ENCODE measurements around the gene KCNK10.

The KCNK10 gene

GRCh38 chr14:88196925-88197324 is 126.1 kb downstream of the KCNK10 start:
- no peak for TF ChIP-seq CTCF (IDR thresholded peaks at IDR 0.05; ENCODE audit: insufficient read depth, low read length, missing control alignments)
- ChIA-PET CTCF (no interaction called here), POLR2A (no interaction called here)
- H3K4me3 ChIP-seq (ENCODE audit: low read depth, low read length), result no peak overlapping the region
- no peak for DNase-seq (ENCODE audit: low read depth, low spot score)

- POLR2A ChIA-PET, result no interaction called here
- CTCF ChIA-PET, result no interaction called here
- DNase-seq (ENCODE audit: low read depth, low spot score), result no peak
- no peak overlapping the region for H3K4me3 ChIP-seq (ENCODE audit: low read depth, low read length)
- no peak for TF ChIP-seq CTCF (IDR thresholded peaks at IDR 0.05; ENCODE audit: insufficient read depth, low read length, missing control alignments)
These were observed 126.8 kb downstream of the KCNK10 start for GRCh38 chr14:88196116-88196890.

- no peak for TF ChIP-seq CTCF (IDR thresholded peaks at IDR 0.05; ENCODE audit: insufficient read depth, low read length, missing control alignments)
- ChIA-PET POLR2A (no interaction called here), CTCF (interaction anchor here (0.5 kb wide), 1 partner anchor 228 kb away, joined by 3 read pairs; no protein-coding TSS in a partner anchor)
- H3K4me3 ChIP-seq (ENCODE audit: low read depth, low read length), result no peak overlapping the region
- DNase-seq (ENCODE audit: low read depth, low spot score), result no peak
These were observed 127.4 kb downstream of the KCNK10 start for GRCh38 chr14:88195676-88196075.

- no peak overlapping the region for H3K4me3 ChIP-seq (ENCODE audit: low read depth, low read length)
- CTCF ChIA-PET, result no interaction called here
- no peak for DNase-seq (ENCODE audit: low read depth, low spot score)
- POLR2A ChIA-PET, result no interaction called here
- TF ChIP-seq CTCF (IDR thresholded peaks at IDR 0.05; ENCODE audit: insufficient read depth, low read length, missing control alignments), result no peak
These were observed 128.5 kb downstream of the KCNK10 start for GRCh38 chr14:88194531-88194930.

GRCh38 chr14:88191605-88192004 is 131.5 kb downstream of the KCNK10 start:
- ChIA-PET POLR2A (no interaction called here), CTCF (interaction anchor here (4.1 kb wide), 1 partner anchor 369 kb away, joined by 30 read pairs; no protein-coding TSS in a partner anchor)
- no peak for TF ChIP-seq CTCF (IDR thresholded peaks at IDR 0.05; ENCODE audit: insufficient read depth, low read length, missing control alignments)
- DNase-seq (ENCODE audit: low read depth, low spot score), result no peak
- no peak overlapping the region for H3K4me3 ChIP-seq (ENCODE audit: low read depth, low read length)

- DNase-seq (ENCODE audit: low read depth, low spot score), result peak; percentile 64
- H3K4me3 ChIP-seq (ENCODE audit: low read depth, low read length), result no peak overlapping the region
- CTCF ChIA-PET, result interaction anchor here (0.6 to 4.1 kb wide), 23 partner anchors 9 to 393 kb away, joined by 3 to 30 read pairs (median 6); partner anchors contain the start of gene SPATA7
- peak; percentile 48 for TF ChIP-seq CTCF (IDR thresholded peaks at IDR 0.05; ENCODE audit: insufficient read depth, low read length, missing control alignments)
- POLR2A ChIA-PET, result no interaction called here
These were observed 133.5 kb downstream of the KCNK10 start for GRCh38 chr14:88189417-88190191.
